ENCODE data around the gene FIBIN. TPM values are rescaled to one million over a fixed set of nuclear protein-coding genes. Genes with fewer than 3 reads are reported as not detected.
A peak's percentile ranks its signal among the peaks of the same experiment; 100 is the strongest.

The FIBIN gene
- total and polyA plus RNA-seq, 2 donors from 2014 or later, result 14.5 to 85.4 TPM

- no peaks in the 10 kb centered on the region for H3K9me3 ChIP-seq (ENCODE audit: control insufficient read depth in 2 of 3, insufficient read depth in 1 of 3, low read length in 3 of 3)
- no peak overlapping the region for H3K4me3 ChIP-seq (ENCODE audit: low read length in 3 of 3)
- peaks cover 0 to 24% (median 0%) of the 10 kb centered on the region in 3 donors for H3K4me1 ChIP-seq (ENCODE audit: control insufficient read depth in 2 of 3, insufficient read depth in 2 of 3, low read depth in 1 of 3, low read length in 3 of 3)
- no peak overlapping the region for H3K9ac ChIP-seq (ENCODE audit: low read length in 3 of 3)
- intact Hi-C loops (cut with DNase I), result no loop called here
- no peaks in the 10 kb centered on the region for H3K36me3 ChIP-seq (ENCODE audit: control insufficient read depth in 2 of 3, insufficient read depth in 3 of 3, low read length in 3 of 3)
- H3K27ac ChIP-seq (ENCODE audit: low read depth in 2 of 2, low read length in 2 of 2), result no peak overlapping the region
- TF ChIP-seq, protein P1, sequence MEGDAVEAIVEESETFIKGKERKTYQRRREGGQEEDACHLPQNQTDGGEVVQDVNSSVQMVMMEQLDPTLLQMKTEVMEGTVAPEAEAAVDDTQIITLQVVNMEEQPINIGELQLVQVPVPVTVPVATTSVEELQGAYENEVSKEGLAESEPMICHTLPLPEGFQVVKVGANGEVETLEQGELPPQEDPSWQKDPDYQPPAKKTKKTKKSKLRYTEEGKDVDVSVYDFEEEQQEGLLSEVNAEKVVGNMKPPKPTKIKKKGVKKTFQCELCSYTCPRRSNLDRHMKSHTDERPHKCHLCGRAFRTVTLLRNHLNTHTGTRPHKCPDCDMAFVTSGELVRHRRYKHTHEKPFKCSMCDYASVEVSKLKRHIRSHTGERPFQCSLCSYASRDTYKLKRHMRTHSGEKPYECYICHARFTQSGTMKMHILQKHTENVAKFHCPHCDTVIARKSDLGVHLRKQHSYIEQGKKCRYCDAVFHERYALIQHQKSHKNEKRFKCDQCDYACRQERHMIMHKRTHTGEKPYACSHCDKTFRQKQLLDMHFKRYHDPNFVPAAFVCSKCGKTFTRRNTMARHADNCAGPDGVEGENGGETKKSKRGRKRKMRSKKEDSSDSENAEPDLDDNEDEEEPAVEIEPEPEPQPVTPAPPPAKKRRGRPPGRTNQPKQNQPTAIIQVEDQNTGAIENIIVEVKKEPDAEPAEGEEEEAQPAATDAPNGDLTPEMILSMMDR (IDR thresholded peaks at IDR 0.05; ENCODE audit: borderline replicate concordance, extremely low read depth, insufficient read depth), result no peak
- FAIRE-seq (no peak), DNase-seq (no peak)
- no peaks in the 10 kb centered on the region for H3K27me3 ChIP-seq (ENCODE audit: control insufficient read depth, insufficient read depth, low read length)
These were observed 28.8 kb downstream of the FIBIN start for GRCh38 chr11:27022659-27023251.

- peaks cover 0 to 24% (median 0%) of the 10 kb centered on the region in 3 donors for H3K4me1 ChIP-seq (ENCODE audit: control insufficient read depth in 2 of 3, insufficient read depth in 2 of 3, low read depth in 1 of 3, low read length in 3 of 3)
- H3K4me3 ChIP-seq (ENCODE audit: low read length in 3 of 3), result no peak overlapping the region
- H3K27me3 ChIP-seq (ENCODE audit: control insufficient read depth, insufficient read depth, low read length), result no peaks in the 10 kb centered on the region
- FAIRE-seq, result no peak
- TF ChIP-seq, protein P1 (IDR thresholded peaks at IDR 0.05; ENCODE audit: borderline replicate concordance, extremely low read depth, insufficient read depth), result no peak
- intact Hi-C loops (cut with DNase I), result no loop called here
- no peak overlapping the region for H3K9ac ChIP-seq (ENCODE audit: low read length in 3 of 3)
- peak overlapping the region in 1 of 2 donors; percentile 61 for H3K27ac ChIP-seq (ENCODE audit: low read depth in 2 of 2, low read length in 2 of 2)
- no peaks in the 10 kb centered on the region for H3K9me3 ChIP-seq (ENCODE audit: control insufficient read depth in 2 of 3, insufficient read depth in 1 of 3, low read length in 3 of 3)
- no peak for DNase-seq
- no peaks in the 10 kb centered on the region for H3K36me3 ChIP-seq (ENCODE audit: control insufficient read depth in 2 of 3, insufficient read depth in 3 of 3, low read length in 3 of 3)
These were observed 31.0 kb downstream of the FIBIN start for GRCh38 chr11:27024865-27025264.

DNA sequence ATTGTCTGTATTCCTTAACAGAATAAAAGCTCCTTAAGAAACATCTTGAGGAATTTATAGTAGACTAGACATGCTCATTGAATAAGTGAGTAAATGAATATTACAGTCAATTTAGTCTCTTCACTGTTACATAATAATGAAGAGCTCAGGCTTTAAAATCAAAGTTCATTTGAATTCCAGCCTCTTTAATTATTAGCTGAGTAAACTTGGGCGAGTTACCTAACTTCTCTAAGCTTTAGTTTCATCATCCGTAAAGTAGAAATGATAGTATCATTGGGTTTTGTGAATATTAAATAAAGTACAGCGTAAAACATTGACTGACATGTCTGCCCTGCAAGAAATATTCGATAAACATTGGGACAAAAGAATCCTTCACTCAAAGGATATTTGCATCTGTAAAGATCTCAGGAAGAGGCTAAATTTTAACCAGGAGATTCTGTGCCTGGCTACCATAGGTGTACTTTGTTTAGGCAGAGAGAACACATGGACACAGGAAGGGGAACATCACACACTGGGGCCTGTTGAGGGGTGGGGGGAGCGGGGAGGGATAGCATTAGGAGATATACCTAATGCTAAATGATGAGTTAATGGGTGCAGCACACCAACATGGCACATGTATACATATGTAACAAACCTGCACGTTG, 31.5 kb downstream of the FIBIN start:
- Histone ChIP-seq H3K4me1 (ENCODE audit: control insufficient read depth in 2 of 3, insufficient read depth in 2 of 3, low read depth in 1 of 3, low read length in 3 of 3) (peaks cover 0 to 24% (median 0%) of the 10 kb centered on the region in 3 donors), H3K9ac (ENCODE audit: low read length in 3 of 3) (no peak overlapping the region), H3K27ac (ENCODE audit: low read depth in 2 of 2, low read length in 2 of 2) (peak overlapping the region in 1 of 2 donors; percentile 61), H3K27me3 (ENCODE audit: control insufficient read depth, insufficient read depth, low read length) (no peaks in the 10 kb centered on the region), H3K36me3 (ENCODE audit: control insufficient read depth in 2 of 3, insufficient read depth in 3 of 3, low read length in 3 of 3) (no peaks in the 10 kb centered on the region), H3K9me3 (ENCODE audit: control insufficient read depth in 2 of 3, insufficient read depth in 1 of 3, low read length in 3 of 3) (no peaks in the 10 kb centered on the region), H3K4me3 (ENCODE audit: low read length in 3 of 3) (no peak overlapping the region)
- intact Hi-C loops (cut with DNase I), result no loop called here
- DNase-seq (peak in 1 of 5 donors; percentile 28), FAIRE-seq (peak; percentile 32)
- TF ChIP-seq, protein P1 (IDR thresholded peaks at IDR 0.05; ENCODE audit: borderline replicate concordance, extremely low read depth, insufficient read depth), result no peak
